Measurements from ENCODE around the gene PRSS8. TPM values are rescaled to one million over a fixed set of nuclear protein-coding genes. Genes with fewer than 3 reads are reported as not detected.
A peak's percentile ranks its signal among the peaks of the same experiment; 100 is the strongest.

Gene PRSS8
- polyA plus RNA-seq (2011; rRNA removed) (not detected in 2 replicates), polyA minus RNA-seq (2011; rRNA and poly(A)+ RNA removed) (not detected in 2 replicates)

DNA sequence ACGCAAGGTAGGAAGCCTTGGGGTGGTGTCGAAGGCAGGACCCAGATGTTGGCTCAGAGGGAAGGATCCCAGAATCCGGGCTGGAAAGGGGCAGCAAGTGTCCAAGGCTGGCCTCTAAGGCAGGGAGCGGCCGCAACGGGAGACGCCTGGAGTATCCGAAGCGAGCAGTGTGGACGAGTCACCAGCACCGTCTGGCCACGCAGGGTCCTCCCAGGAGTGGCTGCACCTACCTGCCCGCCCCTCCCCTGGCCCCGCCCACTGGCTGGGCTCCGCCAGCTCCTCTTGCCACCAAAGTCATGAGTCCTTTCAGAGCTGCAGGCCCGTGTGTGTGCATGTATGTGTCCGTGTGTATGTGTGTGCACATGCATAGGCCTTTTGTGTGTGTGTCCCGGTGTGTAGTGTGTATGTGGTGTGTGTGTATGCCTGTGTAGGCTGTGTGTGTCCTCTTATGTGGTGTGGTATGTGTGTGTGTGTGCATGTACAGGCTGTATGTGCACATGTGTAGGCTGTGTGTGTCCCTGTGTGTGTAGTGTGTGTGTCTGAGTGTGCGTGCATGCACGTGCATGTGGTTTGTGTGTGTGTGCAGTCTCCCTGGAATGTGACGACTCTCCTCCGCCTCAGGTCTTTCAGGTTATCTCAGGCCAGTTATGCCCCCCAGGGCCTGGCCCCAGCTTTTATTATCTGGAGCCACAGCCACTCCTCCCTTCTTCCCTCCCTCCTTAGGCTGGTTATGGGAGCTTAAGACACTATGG is at the start of gene PRSS8:
Gene PRSS8 (minus strand): TSS at position 193 of the 752 bp plus-strand sequence. CDS start 229 bp downstream, outside the sequence.
- peaks cover 2% of the 10 kb centered on the region for H3K27me3 ChIP-seq (ENCODE audit: control insufficient read depth, insufficient read depth, low read length)
- H3K4me3 ChIP-seq (ENCODE audit: low read depth, low read length): no peak within 1 kb of the TSS
- POLR2A ChIA-PET: interaction anchor here (1.2 kb wide), 1 partner anchor 18 kb away, joined by 4 read pairs; the partner anchor contains the start of gene KAT8
- DNase-seq (ENCODE audit: low read depth, low spot score): no peak
- TF ChIP-seq, protein P1, sequence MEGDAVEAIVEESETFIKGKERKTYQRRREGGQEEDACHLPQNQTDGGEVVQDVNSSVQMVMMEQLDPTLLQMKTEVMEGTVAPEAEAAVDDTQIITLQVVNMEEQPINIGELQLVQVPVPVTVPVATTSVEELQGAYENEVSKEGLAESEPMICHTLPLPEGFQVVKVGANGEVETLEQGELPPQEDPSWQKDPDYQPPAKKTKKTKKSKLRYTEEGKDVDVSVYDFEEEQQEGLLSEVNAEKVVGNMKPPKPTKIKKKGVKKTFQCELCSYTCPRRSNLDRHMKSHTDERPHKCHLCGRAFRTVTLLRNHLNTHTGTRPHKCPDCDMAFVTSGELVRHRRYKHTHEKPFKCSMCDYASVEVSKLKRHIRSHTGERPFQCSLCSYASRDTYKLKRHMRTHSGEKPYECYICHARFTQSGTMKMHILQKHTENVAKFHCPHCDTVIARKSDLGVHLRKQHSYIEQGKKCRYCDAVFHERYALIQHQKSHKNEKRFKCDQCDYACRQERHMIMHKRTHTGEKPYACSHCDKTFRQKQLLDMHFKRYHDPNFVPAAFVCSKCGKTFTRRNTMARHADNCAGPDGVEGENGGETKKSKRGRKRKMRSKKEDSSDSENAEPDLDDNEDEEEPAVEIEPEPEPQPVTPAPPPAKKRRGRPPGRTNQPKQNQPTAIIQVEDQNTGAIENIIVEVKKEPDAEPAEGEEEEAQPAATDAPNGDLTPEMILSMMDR (IDR thresholded peaks at IDR 0.05; ENCODE audit: low read depth, low read length): no peak
- no peaks in the 10 kb centered on the region; the same call in 1 of the 2 replicates for H3K9me3 ChIP-seq (ENCODE audit: control insufficient read depth, insufficient read depth, low read length)
- H3K27ac ChIP-seq (ENCODE audit: low read depth, low read length): no peak within 1 kb of the TSS
- CTCF ChIA-PET: no interaction called here

DNA sequence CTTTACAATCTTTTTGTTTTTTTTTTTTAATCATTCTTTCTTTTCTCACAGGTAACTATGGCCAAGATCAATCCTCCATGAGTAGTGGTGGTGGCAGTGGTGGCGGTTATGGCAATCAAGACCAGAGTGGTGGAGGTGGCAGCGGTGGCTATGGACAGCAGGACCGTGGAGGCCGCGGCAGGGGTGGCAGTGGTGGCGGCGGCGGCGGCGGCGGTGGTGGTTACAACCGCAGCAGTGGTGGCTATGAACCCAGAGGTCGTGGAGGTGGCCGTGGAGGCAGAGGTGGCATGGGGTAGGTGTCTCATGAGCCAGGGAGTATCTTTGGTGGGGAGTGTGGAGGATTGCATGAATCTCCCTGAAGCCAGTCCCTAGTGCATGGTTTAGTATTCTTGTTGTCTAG is 49.4 kb upstream of the PRSS8 start:
- Histone ChIP-seq H3K27me3 (ENCODE audit: control insufficient read depth, insufficient read depth, low read length) (no peaks in the 10 kb centered on the region), H3K9me3 (ENCODE audit: control insufficient read depth, insufficient read depth, low read length) (no peaks in the 10 kb centered on the region; the same call in 1 of the 2 replicates), H3K4me3 (ENCODE audit: low read depth, low read length) (no peak overlapping the region), H3K27ac (ENCODE audit: low read depth, low read length) (no peak overlapping the region)
- TF ChIP-seq, protein P1 (IDR thresholded peaks at IDR 0.05; ENCODE audit: low read depth, low read length): no peak
- ChIA-PET CTCF (no interaction called here), POLR2A (interaction anchor here (0.7 to 1.5 kb wide), 4 partner anchors 16 to 259 kb away, joined by 3 to 9 read pairs (median 4); partner anchors contain the start of gene KAT8)
- DNase-seq (ENCODE audit: low read depth, low spot score): no peak

DNA sequence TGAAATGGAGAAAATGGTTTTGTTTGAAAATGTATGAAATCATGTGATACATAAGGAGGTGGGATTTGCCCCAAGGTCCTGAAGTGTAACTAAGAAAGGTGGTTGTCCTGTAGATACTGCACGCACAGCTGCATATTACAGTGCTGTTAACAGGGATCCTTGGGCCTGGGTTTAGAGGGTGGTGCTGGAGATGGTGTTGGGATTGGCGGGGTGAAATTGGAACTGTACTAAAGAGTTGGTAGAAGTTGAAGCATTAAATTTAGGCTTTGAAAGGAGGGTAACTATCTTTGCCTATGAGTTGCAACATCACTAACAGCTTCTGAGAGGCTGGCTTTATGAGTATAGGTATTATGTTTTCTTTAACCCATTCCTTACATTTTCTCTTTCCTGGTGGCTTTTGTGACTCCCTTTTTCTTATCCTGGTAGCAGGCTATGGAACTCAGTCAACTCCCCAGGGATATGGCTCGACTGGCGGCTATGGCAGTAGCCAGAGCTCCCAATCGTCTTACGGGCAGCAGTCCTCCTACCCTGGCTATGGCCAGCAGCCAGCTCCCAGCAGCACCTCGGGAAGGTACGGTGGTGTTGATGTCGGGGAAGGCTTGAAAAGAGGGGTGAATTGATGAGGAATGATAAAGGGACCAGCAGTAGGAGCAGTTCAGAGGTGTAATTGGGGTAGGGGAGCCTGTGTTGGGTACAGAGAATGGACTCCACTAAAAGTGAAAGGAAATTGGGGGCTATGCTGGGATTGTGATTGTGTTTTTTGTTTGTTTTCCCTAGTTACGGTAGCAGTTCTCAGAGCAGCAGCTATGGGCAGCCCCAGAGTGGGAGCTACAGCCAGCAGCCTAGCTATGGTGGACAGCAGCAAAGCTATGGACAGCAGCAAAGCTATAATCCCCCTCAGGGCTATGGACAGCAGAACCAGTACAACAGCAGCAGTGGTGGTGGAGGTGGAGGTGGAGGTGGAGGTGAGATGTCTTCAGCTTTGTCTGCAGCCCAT is 48.2 kb upstream of the PRSS8 start:
- Histone ChIP-seq H3K4me3 (ENCODE audit: low read depth, low read length) (peak overlapping the region; percentile 29; the same call in 1 of the 2 replicates), H3K27ac (ENCODE audit: low read depth, low read length) (no peak overlapping the region), H3K27me3 (ENCODE audit: control insufficient read depth, insufficient read depth, low read length) (no peaks in the 10 kb centered on the region), H3K9me3 (ENCODE audit: control insufficient read depth, insufficient read depth, low read length) (no peaks in the 10 kb centered on the region; the same call in 1 of the 2 replicates)
- DNase-seq (ENCODE audit: low read depth, low spot score): no peak
- CTCF ChIA-PET: interaction anchor here (0.6 to 1.7 kb wide), 3 partner anchors 42 to 268 kb away, joined by 3 to 10 read pairs (median 4); partner anchors contain the start of gene HSD3B7
- POLR2A ChIA-PET: interaction anchor here (0.7 to 1.6 kb wide), 7 partner anchors 12 to 304 kb away, joined by 3 to 9 read pairs (median 5); partner anchors contain the start of gene KAT8
- TF ChIP-seq, protein P1 (IDR thresholded peaks at IDR 0.05; ENCODE audit: low read depth, low read length): no peak

DNA sequence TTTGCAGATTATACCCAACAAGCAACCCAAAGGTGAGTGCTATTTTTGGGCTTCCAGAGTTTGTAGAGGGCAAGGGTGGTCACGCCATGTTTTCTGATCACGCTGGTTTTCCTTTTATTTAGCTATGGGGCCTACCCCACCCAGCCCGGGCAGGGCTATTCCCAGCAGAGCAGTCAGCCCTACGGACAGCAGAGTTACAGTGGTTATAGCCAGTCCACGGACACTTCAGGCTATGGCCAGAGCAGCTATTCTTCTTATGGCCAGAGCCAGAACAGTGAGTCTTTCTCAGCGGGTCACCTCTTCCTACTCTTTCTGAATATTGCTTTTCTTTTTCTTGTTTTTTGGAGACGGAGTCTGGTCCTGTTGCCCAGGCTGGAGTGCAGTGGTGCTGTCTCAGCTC is 46.9 kb upstream of the PRSS8 start:
- Histone ChIP-seq H3K4me3 (ENCODE audit: low read depth, low read length) (peak overlapping the region; percentile 95), H3K27ac (ENCODE audit: low read depth, low read length) (no peak overlapping the region), H3K27me3 (ENCODE audit: control insufficient read depth, insufficient read depth, low read length) (no peaks in the 10 kb centered on the region), H3K9me3 (ENCODE audit: control insufficient read depth, insufficient read depth, low read length) (no peaks in the 10 kb centered on the region; the same call in 1 of the 2 replicates)
- CTCF ChIA-PET: interaction anchor here (1.1 to 1.7 kb wide), 3 partner anchors 22 to 229 kb away, joined by 3 to 10 read pairs (median 3); no protein-coding TSS in a partner anchor
- POLR2A ChIA-PET: interaction anchor here (1.0 kb wide), 1 partner anchor 10 kb away, joined by 5 read pairs; no protein-coding TSS in a partner anchor
- DNase-seq (ENCODE audit: low read depth, low spot score): no peak
- TF ChIP-seq, protein P1 (IDR thresholded peaks at IDR 0.05; ENCODE audit: low read depth, low read length): no peak

All from AG04450 (cell line).